ENCODE data around the gene PPP1R18.

Gene PPP1R18

GRCh38 chr6:30690403-30691207 lies 4.2 kb upstream of the PPP1R18 start, which contains the start of gene NRM:
Gene NRM (minus strand): TSS chr6:30690984. CDS start chr6:30690974, 10 bp downstream.
- no peaks in the 10 kb centered on the region for H3K36me3 ChIP-seq (ENCODE audit: low read length)
- no peaks in the 10 kb centered on the region for H3K27me3 ChIP-seq (ENCODE audit: low read length)
- TF ChIP-seq CTCF (IDR thresholded peaks at IDR 0.05; ENCODE audit: insufficient read depth, low read length, poor library complexity, severe bottlenecking) (no peak), EZH2phosphoT487 (conservative IDR thresholded peaks at IDR 0.05; ENCODE audit: low read length) (no peak)
- H4K20me1 ChIP-seq (ENCODE audit: low read depth, low read length): no peaks in the 10 kb centered on the region
- H3K27ac ChIP-seq (ENCODE audit: low read depth, low read length): peak within 1 kb of the TSS; percentile 94
- H3F3A ChIP-seq (ENCODE audit: insufficient read depth): peaks cover 42% of the 10 kb centered on the region
- peak within 1 kb of the TSS; percentile 92 for H2AFZ ChIP-seq (ENCODE audit: low read depth, low read length, severe bottlenecking)
- H3K9me2 ChIP-seq (replicated peaks; ENCODE audit: insufficient read depth, low read length): no peaks in the 10 kb centered on the region
- H3K4me3 ChIP-seq (ENCODE audit: insufficient read depth, low read length, poor library complexity, severe bottlenecking): peak within 1 kb of the TSS; percentile 79
- H3K79me2 ChIP-seq (ENCODE audit: insufficient read depth, low read length): peaks cover 15% of the 10 kb centered on the region
- H3K9ac ChIP-seq (ENCODE audit: low read length): peak within 1 kb of the TSS; percentile 82
- H3K9me3 ChIP-seq (ENCODE audit: insufficient read depth, low read length): no peaks in the 10 kb centered on the region
- peak within 1 kb of the TSS; percentile 92 for H3K4me2 ChIP-seq (ENCODE audit: low read depth, low read length, poor library complexity, severe bottlenecking)

GRCh38 chr6:30689985-30690384 lies 3.5 kb upstream of the PPP1R18 start:
- H3F3A ChIP-seq (ENCODE audit: insufficient read depth): peaks cover 44% of the 10 kb centered on the region
- H3K9me3 ChIP-seq (ENCODE audit: insufficient read depth, low read length): no peaks in the 10 kb centered on the region
- no peak overlapping the region for H2AFZ ChIP-seq (ENCODE audit: low read depth, low read length, severe bottlenecking)
- H3K79me2 ChIP-seq (ENCODE audit: insufficient read depth, low read length): peaks cover 22% of the 10 kb centered on the region
- no peaks in the 10 kb centered on the region for H4K20me1 ChIP-seq (ENCODE audit: low read depth, low read length)
- peak overlapping the region; percentile 92 for H3K4me2 ChIP-seq (ENCODE audit: low read depth, low read length, poor library complexity, severe bottlenecking)
- peak overlapping the region; percentile 82 for H3K9ac ChIP-seq (ENCODE audit: low read length)
- H3K36me3 ChIP-seq (ENCODE audit: low read length): no peaks in the 10 kb centered on the region
- peak overlapping the region; percentile 79 for H3K4me3 ChIP-seq (ENCODE audit: insufficient read depth, low read length, poor library complexity, severe bottlenecking)
- no peak for TF ChIP-seq EZH2phosphoT487 (conservative IDR thresholded peaks at IDR 0.05; ENCODE audit: low read length)
- no peak for TF ChIP-seq CTCF (IDR thresholded peaks at IDR 0.05; ENCODE audit: insufficient read depth, low read length, poor library complexity, severe bottlenecking)
- no peaks in the 10 kb centered on the region for H3K9me2 ChIP-seq (replicated peaks; ENCODE audit: insufficient read depth, low read length)
- no peaks in the 10 kb centered on the region for H3K27me3 ChIP-seq (ENCODE audit: low read length)
- H3K27ac ChIP-seq (ENCODE audit: low read depth, low read length): peak overlapping the region; percentile 94

GRCh38 chr6:30689022-30689865 lies 2.8 kb upstream of the PPP1R18 start:
- H3K4me3 ChIP-seq (ENCODE audit: insufficient read depth, low read length, poor library complexity, severe bottlenecking): peak overlapping the region; percentile 79

More at GRCh38 chr6:30689022-30689865, 2.8 kb upstream of the PPP1R18 start:
- peak overlapping the region; percentile 94 for H3K27ac ChIP-seq (ENCODE audit: low read depth, low read length)
- H3K9ac ChIP-seq (ENCODE audit: low read length): peak overlapping the region; percentile 82
- no peaks in the 10 kb centered on the region for H3K36me3 ChIP-seq (ENCODE audit: low read length)
- H3K4me2 ChIP-seq (ENCODE audit: low read depth, low read length, poor library complexity, severe bottlenecking): peak overlapping the region; percentile 92
- H3K79me2 ChIP-seq (ENCODE audit: insufficient read depth, low read length): peaks cover 29% of the 10 kb centered on the region
- H3F3A ChIP-seq (ENCODE audit: insufficient read depth): peaks cover 48% of the 10 kb centered on the region
- no peaks in the 10 kb centered on the region for H3K27me3 ChIP-seq (ENCODE audit: low read length)
- no peaks in the 10 kb centered on the region for H3K9me2 ChIP-seq (replicated peaks; ENCODE audit: insufficient read depth, low read length)
- H2AFZ ChIP-seq (ENCODE audit: low read depth, low read length, severe bottlenecking): no peak overlapping the region
- no peaks in the 10 kb centered on the region for H4K20me1 ChIP-seq (ENCODE audit: low read depth, low read length)
- no peaks in the 10 kb centered on the region for H3K9me3 ChIP-seq (ENCODE audit: insufficient read depth, low read length)
- no peak for TF ChIP-seq EZH2phosphoT487 (conservative IDR thresholded peaks at IDR 0.05; ENCODE audit: low read length)
- no peak for TF ChIP-seq CTCF (IDR thresholded peaks at IDR 0.05; ENCODE audit: insufficient read depth, low read length, poor library complexity, severe bottlenecking)

Measured in SU-DHL-6 (cell line).